Trophoblast cell (in vitro differentiated cells and primary cell): ENCODE data around the gene PMP22.

Experiments used
- DNase-seq, 2 donors: peaks; one replicate each; pipeline ENCODE4 v3.0.0-alpha.2; 2016
- H2AFZ ChIP-seq: 2 replicates; pipeline ENCODE4 v1.6.1; 2013; ENCODE audit warnings: low read length, moderate library complexity, mild to moderate bottlenecking; ENCODE audit not compliant: insufficient read depth, poor library complexity
- H2AK5ac ChIP-seq: 2 replicates; pipeline ENCODE4 v1.6.1; 2013; ENCODE audit warnings: mild to moderate bottlenecking, low read length
- H2BK120ac ChIP-seq: 2 replicates; pipeline ENCODE4 v1.6.1; 2013; ENCODE audit warnings: low read length, mild to moderate bottlenecking, moderate library complexity; ENCODE audit not compliant: insufficient read depth, poor library complexity
- H2BK12ac ChIP-seq: 2 replicates; pipeline ENCODE4 v1.6.1; 2013; ENCODE audit warnings: mild to moderate bottlenecking, low read length, moderate library complexity
- H2BK5ac ChIP-seq: 2 replicates; pipeline ENCODE4 v1.6.1; 2013; ENCODE audit warnings: low read length, low read depth, moderate library complexity, mild to moderate bottlenecking; ENCODE audit not compliant: poor library complexity
- H3K14ac ChIP-seq: 2 replicates; pipeline ENCODE4 v1.6.1; 2013; ENCODE audit warnings: mild to moderate bottlenecking, low read length
- H3K18ac ChIP-seq: 2 replicates; pipeline ENCODE4 v1.6.1; 2013; ENCODE audit warnings: mild to moderate bottlenecking, low read length
- H3K23ac ChIP-seq: 2 replicates; pipeline ENCODE4 v1.6.1; 2013; ENCODE audit warnings: low read length
- H3K27ac ChIP-seq: 2 replicates; pipeline ENCODE4 v1.5.1; 2013; ENCODE audit warnings: low read depth, mild to moderate bottlenecking, inconsistent platforms, low read length, moderate library complexity
- H3K27me3 ChIP-seq: 2 replicates; pipeline ENCODE4 v1.6.1; 2013; ENCODE audit warnings: inconsistent platforms, mild to moderate bottlenecking, low read length, moderate library complexity; ENCODE audit not compliant: insufficient read depth
- H3K36me3 ChIP-seq, 2 experiments: 1 replicate in 1 of 2; 2 replicates in 1 of 2; pipeline ENCODE4 v1.6.1; 2013; ENCODE audit warnings: low read length in 2 of 2, mild to moderate bottlenecking in 2 of 2, moderate library complexity in 1 of 2; ENCODE audit not compliant: insufficient read depth in 2 of 2, control insufficient read depth in 1 of 2
- H3K4ac ChIP-seq: 2 replicates; pipeline ENCODE4 v1.6.1; 2013; ENCODE audit warnings: low read depth, mild to moderate bottlenecking, low read length, moderate library complexity
- H3K4me1 ChIP-seq, 2 experiments: 1 replicate in 1 of 2; 2 replicates in 1 of 2; pipeline ENCODE4 v1.6.1; 2013; ENCODE audit warnings: low read length in 2 of 2, mild to moderate bottlenecking in 2 of 2, moderate library complexity in 1 of 2; ENCODE audit not compliant: insufficient read depth in 2 of 2, control insufficient read depth in 1 of 2
- H3K4me2 ChIP-seq: 2 replicates; pipeline ENCODE4 v1.6.1; 2013; ENCODE audit warnings: inconsistent platforms, mild to moderate bottlenecking, low read length, moderate library complexity
- H3K4me3 ChIP-seq: 2 replicates; pipeline ENCODE4 v1.5.1; 2013; ENCODE audit warnings: mild to moderate bottlenecking, low read depth, low read length, inconsistent platforms
- H3K79me1 ChIP-seq: one replicate; pipeline ENCODE4 v1.6.1; 2013; ENCODE audit warnings: low read length
- H3K79me2 ChIP-seq: 2 replicates; pipeline ENCODE4 v1.6.1; 2013; ENCODE audit warnings: low read length, mild to moderate bottlenecking; ENCODE audit not compliant: control insufficient read depth, insufficient read depth, poor library complexity
- H3K9ac ChIP-seq: 2 replicates; pipeline ENCODE4 v1.6.1; 2013; ENCODE audit warnings: mild to moderate bottlenecking, low read length
- H3K9me3 ChIP-seq: 2 replicates; pipeline ENCODE4 v1.6.1; 2013; ENCODE audit warnings: low read depth, mild to moderate bottlenecking, control low read depth, inconsistent platforms, low read length; ENCODE audit not compliant: insufficient read depth
- H4K12ac ChIP-seq: 2 replicates; pipeline ENCODE4 v1.6.1; 2013; ENCODE audit warnings: low read depth, mild to moderate bottlenecking, low read length, moderate library complexity
- H4K8ac ChIP-seq: 2 replicates; pipeline ENCODE4 v1.6.1; 2013; ENCODE audit warnings: low read depth, mild to moderate bottlenecking, low read length, moderate library complexity
- H4K91ac ChIP-seq: one replicate; pipeline ENCODE4 v1.6.1; 2013; ENCODE audit warnings: low read depth, mild to moderate bottlenecking, low read length, moderate library complexity
- WGBS: extraction: QIAGEN DNeasy Blood & Tissue Kit; methylation state at CpG from one replicate; pipeline ENCODE4 v1.1.7; 2013; ENCODE audit warnings: missing lambda C conversion rate; ENCODE audit not compliant: insufficient read length, insufficient coverage; ENCODE audit errors: extremely low coverage; 5-methylcytosine and 5-hydroxymethylcytosine counted together

PMP22 gene

DNA sequence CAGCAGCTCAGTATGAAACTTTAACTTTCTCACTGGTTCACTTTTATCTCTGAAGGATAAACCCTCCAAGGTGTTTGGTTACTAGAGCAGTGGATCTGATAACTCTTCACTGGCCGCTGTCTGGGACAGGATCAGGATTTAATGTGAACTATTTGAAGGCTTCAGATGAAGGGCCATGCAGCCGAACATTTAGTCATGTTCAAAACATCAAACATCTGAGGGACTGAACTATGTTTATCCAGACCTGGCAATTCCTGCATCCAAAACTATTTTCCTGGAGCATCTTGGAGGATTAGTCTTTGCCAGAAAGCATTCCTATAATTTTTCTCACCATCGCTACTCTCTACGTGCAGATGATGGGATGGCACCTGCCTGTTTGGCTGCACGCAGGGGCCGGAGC lies 20.3 kb upstream of the PMP22 start:
- no peak overlapping the region for H3K4me3 ChIP-seq
- no peak overlapping the region for H2BK120ac ChIP-seq
- no peaks in the 10 kb centered on the region for H3K79me1 ChIP-seq
- no peak overlapping the region for H2AFZ ChIP-seq
- H4K12ac ChIP-seq = no peak overlapping the region
- H4K8ac ChIP-seq = no peak overlapping the region
- no peak overlapping the region for H3K27ac ChIP-seq
- H3K18ac ChIP-seq = no peak overlapping the region
- H4K91ac ChIP-seq = no peak overlapping the region
- peak overlapping the region; percentile 42 for H3K9ac ChIP-seq
- H3K9me3 ChIP-seq = no peaks in the 10 kb centered on the region
- H3K4ac ChIP-seq = no peak overlapping the region
- no CpG with 5 or more reads among the region's 6 CpGs for WGBS
- no peaks in the 10 kb centered on the region for H3K36me3 ChIP-seq
- H3K4me2 ChIP-seq = no peak overlapping the region
- DNase-seq = peak; percentile 77 to 89
- no peak overlapping the region for H3K14ac ChIP-seq
- H3K4me1 ChIP-seq = no peaks in the 10 kb centered on the region
- no peak overlapping the region for H3K23ac ChIP-seq
- H2AK5ac ChIP-seq = no peak overlapping the region
- no peak overlapping the region for H2BK12ac ChIP-seq
- no peaks in the 10 kb centered on the region for H3K79me2 ChIP-seq
- no peak overlapping the region for H2BK5ac ChIP-seq
- no peaks in the 10 kb centered on the region for H3K27me3 ChIP-seq

DNA sequence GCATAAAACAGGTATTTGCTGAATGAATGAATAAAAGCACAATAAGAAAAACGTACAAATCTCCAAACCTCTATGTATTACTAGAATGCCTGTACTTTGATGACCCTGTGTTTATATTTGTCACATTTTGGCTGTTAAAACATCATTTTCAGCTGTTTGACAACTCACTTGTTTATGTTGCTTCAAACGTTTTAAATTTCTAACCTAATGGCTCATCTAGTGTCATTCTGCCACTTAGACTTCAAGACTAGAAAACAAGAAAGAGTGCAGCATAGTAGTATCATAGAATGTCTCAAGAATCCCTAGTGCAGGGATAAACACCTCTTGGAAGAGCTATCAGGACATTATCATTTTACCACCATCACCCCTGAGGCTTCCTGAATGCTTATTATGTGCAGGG lies 19.4 kb upstream of the PMP22 start:
- H4K8ac ChIP-seq = no peak overlapping the region
- no peak overlapping the region for H3K27ac ChIP-seq
- H3K36me3 ChIP-seq = no peaks in the 10 kb centered on the region
- no peak overlapping the region for H2AK5ac ChIP-seq
- no peak overlapping the region for H2BK5ac ChIP-seq
- H3K79me2 ChIP-seq = no peaks in the 10 kb centered on the region
- H3K18ac ChIP-seq = no peak overlapping the region
- no peaks in the 10 kb centered on the region for H3K27me3 ChIP-seq
- H3K4me2 ChIP-seq = no peak overlapping the region
- no peaks in the 10 kb centered on the region for H3K4me1 ChIP-seq
- H3K4me3 ChIP-seq = no peak overlapping the region
- peak; percentile 39 to 82 for DNase-seq
- no peak overlapping the region for H3K23ac ChIP-seq
- no CpG with 5 or more reads among the region's 2 CpGs for WGBS
- H2BK12ac ChIP-seq = no peak overlapping the region
- H2AFZ ChIP-seq = no peak overlapping the region
- H2BK120ac ChIP-seq = no peak overlapping the region
- H3K4ac ChIP-seq = no peak overlapping the region
- H3K9ac ChIP-seq = no peak overlapping the region
- H3K9me3 ChIP-seq = no peaks in the 10 kb centered on the region
- H4K12ac ChIP-seq = no peak overlapping the region
- no peaks in the 10 kb centered on the region for H3K79me1 ChIP-seq
- H4K91ac ChIP-seq = no peak overlapping the region
- no peak overlapping the region for H3K14ac ChIP-seq

DNA sequence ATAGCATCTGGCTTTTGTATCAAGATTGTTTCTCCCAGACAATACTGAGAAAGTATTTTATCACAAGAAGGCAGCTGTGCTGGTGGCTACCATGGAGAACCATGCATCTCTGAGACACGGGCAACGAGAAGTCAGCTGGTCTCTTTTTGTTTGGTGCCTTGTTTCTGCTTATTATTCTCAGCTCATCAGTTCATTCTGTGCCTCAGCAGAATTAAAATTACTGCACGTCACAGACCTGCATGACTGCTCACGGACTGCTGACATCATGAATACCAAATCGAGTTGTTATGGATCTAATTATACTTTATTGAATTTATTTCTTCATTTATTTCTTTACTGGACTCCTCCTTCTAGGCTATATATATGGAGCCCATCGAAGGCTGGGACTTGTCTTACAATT lies 19.0 kb upstream of the PMP22 start:
- Histone ChIP-seq H2BK120ac (no peak overlapping the region), H3K36me3 (no peaks in the 10 kb centered on the region), H3K4me2 (no peak overlapping the region), H3K4me1 (no peaks in the 10 kb centered on the region), H4K8ac (no peak overlapping the region), H3K14ac (no peak overlapping the region), H3K79me1 (no peaks in the 10 kb centered on the region), H3K18ac (no peak overlapping the region), H3K27ac (no peak overlapping the region), H3K9ac (no peak overlapping the region), H2AFZ (no peak overlapping the region), H3K79me2 (no peaks in the 10 kb centered on the region), H2BK5ac (no peak overlapping the region), H2AK5ac (no peak overlapping the region), H4K12ac (no peak overlapping the region), H3K27me3 (no peaks in the 10 kb centered on the region), H3K4me3 (no peak overlapping the region), H3K4ac (no peak overlapping the region), H4K91ac (no peak overlapping the region), H3K23ac (no peak overlapping the region), H2BK12ac (no peak overlapping the region), H3K9me3 (no peaks in the 10 kb centered on the region)
- WGBS = no CpG with 5 or more reads among the region's 6 CpGs
- DNase-seq = peak in 1 of 2 donors; percentile 52

DNA sequence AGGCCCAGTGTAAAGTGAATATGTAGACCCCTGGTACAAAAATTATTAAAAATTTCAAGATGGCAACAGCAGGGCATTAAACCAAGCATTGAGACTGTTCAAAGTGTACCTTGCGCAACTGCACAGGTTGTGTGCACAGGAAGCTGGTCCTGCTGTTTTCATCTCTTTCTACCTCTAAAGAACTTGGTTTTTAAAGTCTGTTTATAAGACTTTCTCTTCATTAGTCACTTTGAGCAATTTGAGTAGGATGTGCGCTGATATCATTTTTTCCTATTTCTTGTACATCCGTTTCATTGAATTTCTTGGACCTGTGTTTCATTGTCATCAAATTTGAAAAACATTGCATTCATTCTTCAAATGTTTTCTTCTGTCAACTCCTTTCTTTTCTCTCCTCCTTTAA lies 16.8 kb upstream of the PMP22 start:
- no peak for DNase-seq

More for the DNA sequence above, 16.8 kb upstream of the PMP22 start:
- Histone ChIP-seq H3K4ac (no peak overlapping the region), H3K9ac (no peak overlapping the region), H3K79me1 (no peaks in the 10 kb centered on the region), H2AK5ac (no peak overlapping the region), H3K79me2 (no peaks in the 10 kb centered on the region), H4K91ac (no peak overlapping the region), H3K23ac (no peak overlapping the region), H3K4me2 (no peak overlapping the region), H3K18ac (no peak overlapping the region), H2BK5ac (no peak overlapping the region), H2AFZ (no peak overlapping the region), H3K27ac (no peak overlapping the region), H3K36me3 (no peaks in the 10 kb centered on the region), H3K4me1 (peaks cover 0 to 3% of the 10 kb centered on the region in 2 experiments), H4K8ac (no peak overlapping the region), H3K4me3 (no peak overlapping the region), H2BK12ac (no peak overlapping the region), H3K9me3 (no peaks in the 10 kb centered on the region), H2BK120ac (no peak overlapping the region), H3K27me3 (no peaks in the 10 kb centered on the region), H3K14ac (no peak overlapping the region), H4K12ac (no peak overlapping the region)
- WGBS = no CpG with 5 or more reads among the region's 3 CpGs
